Measurements from ENCODE around the gene SAPCD2.

- no peak for TF ChIP-seq SIRT6 (IDR thresholded peaks at IDR 0.05; ENCODE audit: low read depth, low read length)
- no peak for TF ChIP-seq CAMTA2 (CRISPR knock-in tag; conservative IDR thresholded peaks at IDR 0.05)
- no peak for TF ChIP-seq CTCF (IDR thresholded peaks at IDR 0.05 in 2 of 3, conservative IDR thresholded peaks at IDR 0.05 in 1 of 3; ENCODE audit: insufficient read depth in 2 of 3, low read depth in 1 of 3, low read length in 3 of 3)
- no peak for TF ChIP-seq SNRNP70 (optimal IDR thresholded peaks at IDR 0.05; ENCODE audit: low read depth, low read length)
- TF ChIP-seq HNRNPK (IDR thresholded peaks at IDR 0.05; ENCODE audit: low read depth, low read length, poor library complexity, severe bottlenecking) = no peak
- TF ChIP-seq POLR2A (conservative IDR thresholded peaks at IDR 0.05) = no peak
- no peak for TF ChIP-seq CHD2 (IDR thresholded peaks at IDR 0.05; ENCODE audit: low read depth, low read length)
- TF ChIP-seq KLF1 (tag; IDR thresholded peaks at IDR 0.05) = no peak
- TF ChIP-seq MAFK (IDR thresholded peaks at IDR 0.05; ENCODE audit: low read length) = no peak
- TF ChIP-seq FOXK2 (conservative IDR thresholded peaks at IDR 0.05 in 1 of 2, IDR thresholded peaks at IDR 0.05 in 1 of 2; ENCODE audit: low read depth in 2 of 2) = no peak
Observed at GRCh38 chr9:137014776-137015539, 55.4 kb downstream of the SAPCD2 start.

All from K562 (cell line).